Endodermal cell (in vitro differentiated cells): ENCODE data around the gene ALDH4A1. TPM values are rescaled to one million over a fixed set of nuclear protein-coding genes. Genes with fewer than 3 reads are reported as not detected.

ENCODE experiments used
- DNase-seq: peaks from one replicate; pipeline ENCODE4 v3.0.0-alpha.2; 2017
- H3K27ac ChIP-seq: 2 replicates; pipeline ENCODE4 v1.5.1; 2013; ENCODE audit warnings: mild to moderate bottlenecking, low read depth, low read length, moderate library complexity
- H3K27me3 ChIP-seq: 2 replicates; pipeline ENCODE4 v1.6.1; 2013; ENCODE audit warnings: mild to moderate bottlenecking, low read length, moderate library complexity; ENCODE audit not compliant: insufficient read depth, control insufficient read depth, poor library complexity, severe bottlenecking
- H3K36me3 ChIP-seq: 2 replicates; pipeline ENCODE4 v1.7.0; 2013; ENCODE audit warnings: mild to moderate bottlenecking, low read length, moderate library complexity; ENCODE audit not compliant: control insufficient read depth, insufficient read depth
- H3K4me1 ChIP-seq: one replicate; pipeline ENCODE4 v1.7.0; 2013; ENCODE audit warnings: low read length; ENCODE audit not compliant: control insufficient read depth, insufficient read depth
- H3K4me3 ChIP-seq: 2 replicates; pipeline ENCODE4 v1.5.1; 2013; ENCODE audit warnings: mild to moderate bottlenecking, low read length, moderate library complexity
- H3K9ac ChIP-seq: 2 replicates; pipeline ENCODE4 v1.6.1; 2013; ENCODE audit warnings: mild to moderate bottlenecking, low read length, moderate library complexity; ENCODE audit not compliant: poor library complexity, severe bottlenecking; ENCODE audit errors: extremely low read depth
- H3K9me3 ChIP-seq: 2 replicates; pipeline ENCODE4 v1.6.1; 2013; ENCODE audit warnings: mild to moderate bottlenecking, low read length, moderate library complexity; ENCODE audit not compliant: control insufficient read depth
- H3K27ac Mint-ChIP-seq: 2 replicates; pipeline ENCODE4 v1.8.0; 2020; ENCODE audit warnings: mixed read lengths
- H3K27me3 Mint-ChIP-seq: 2 replicates; pipeline ENCODE4 v1.8.0; 2021; ENCODE audit warnings: mild to moderate bottlenecking, mixed read lengths; ENCODE audit not compliant: insufficient read depth
- H3K36me3 Mint-ChIP-seq: 2 replicates; pipeline ENCODE4 v1.8.0; 2020; ENCODE audit warnings: low read depth, mixed read lengths
- H3K4me1 Mint-ChIP-seq: 2 replicates; pipeline ENCODE4 v1.8.0; 2020; ENCODE audit warnings: mixed read lengths
- H3K4me3 Mint-ChIP-seq: 2 replicates; pipeline ENCODE4 v1.8.0; 2020; ENCODE audit warnings: mild to moderate bottlenecking, moderate library complexity, mixed read lengths
- H3K9me3 Mint-ChIP-seq: 2 replicates; pipeline ENCODE4 v1.8.0; 2020; ENCODE audit warnings: mild to moderate bottlenecking, mixed read lengths
- CTCF ChIP-seq: fragments of 200-600 bp; sonication (generic); conservative IDR thresholded peaks from 2 replicates; pipeline ENCODE4 v1.5.0; 2021; ENCODE audit warnings: antibody characterized with exemption, mild to moderate bottlenecking
- WGBS, 2 experiments: methylation state at CpG; one replicate each; pipeline versions ENCODE4 v1.1.5 to v1.1.7; 2013; ENCODE audit warnings: missing lambda C conversion rate in 2 of 2, mixed read lengths in 1 of 2; ENCODE audit not compliant: insufficient coverage in 1 of 2, insufficient read length in 1 of 2; 5-methylcytosine and 5-hydroxymethylcytosine counted together
- total RNA-seq, 2 donors: library from RNA; stranded (reverse); fragmentation: NEBNext Ultra II Directional in 1 of 2; extraction: Animal tissue kit (Norgen Biotek cat#: 25700) in 1 of 2; gene quantifications; 2 replicates in 1 of 2; 3 replicates in 1 of 2; pipeline ENCODE4 v1.2.1, GENCODE V29; 2021

The ALDH4A1 gene
- total RNA-seq, 2 donors from 2014 or later: 7.6 to 18.7 TPM

DNA sequence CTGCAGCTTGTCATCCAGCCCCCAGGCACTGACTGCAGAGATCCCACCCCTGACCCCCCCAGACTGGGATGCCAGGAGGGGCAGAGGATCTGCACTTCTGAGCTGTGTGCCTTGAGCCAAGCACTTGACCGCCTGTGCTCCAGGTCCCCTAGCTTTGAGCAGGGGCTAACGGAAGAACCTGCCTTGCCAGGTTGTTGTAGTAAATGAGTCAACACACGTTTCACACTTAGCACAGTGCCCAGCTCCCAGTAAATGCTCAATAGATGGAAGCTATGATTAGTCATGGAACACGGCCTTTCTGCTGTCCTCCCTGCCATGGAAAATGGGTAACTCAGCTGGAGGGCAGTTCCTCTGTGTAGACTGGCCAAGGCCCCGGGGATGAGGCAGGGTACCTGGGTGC, 30.0 kb upstream of the ALDH4A1 start:
- no peak for TF ChIP-seq CTCF
- Histone ChIP-seq H3K27ac (no peak overlapping the region), H3K9ac (no peak overlapping the region), H3K4me1 (no peaks in the 10 kb centered on the region), H3K9me3 (no peaks in the 10 kb centered on the region), H3K27me3 (no peaks in the 10 kb centered on the region), H3K4me3 (no peak overlapping the region), H3K36me3 (no peaks in the 10 kb centered on the region)
- 84% methylated on average over 4 to 5 of the region's 5 CpGs for WGBS, 2 experiments
- H3K27me3 Mint-ChIP-seq: peaks cover 2% of the 10 kb centered on the region
- DNase-seq: no peak
- peak overlapping the region; percentile 56 for H3K27ac Mint-ChIP-seq
- no peaks in the 10 kb centered on the region for H3K36me3 Mint-ChIP-seq
- H3K4me3 Mint-ChIP-seq: no peak overlapping the region
- H3K9me3 Mint-ChIP-seq: no peaks in the 10 kb centered on the region
- H3K4me1 Mint-ChIP-seq: peaks cover 30% of the 10 kb centered on the region

DNA sequence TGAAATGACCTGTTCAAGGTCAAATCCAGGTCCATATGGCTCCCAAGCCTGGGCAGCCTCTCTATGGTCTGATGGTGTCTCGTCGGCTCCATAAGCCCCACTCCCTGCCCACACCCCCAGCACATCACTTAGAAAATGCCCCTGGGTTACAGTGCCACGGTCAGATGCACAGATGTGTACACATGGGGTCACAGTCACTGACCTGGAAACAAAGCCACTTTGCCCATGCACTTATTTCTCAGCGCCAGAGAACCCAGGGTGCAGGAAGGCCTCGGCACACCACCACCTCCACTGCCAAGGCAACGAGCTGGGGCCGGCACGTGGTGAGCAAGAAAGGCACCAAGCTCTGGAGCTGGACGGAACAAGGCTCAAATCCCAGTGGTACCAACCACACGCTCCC, 29.4 kb upstream of the ALDH4A1 start:
- peaks cover 27% of the 10 kb centered on the region for H3K4me1 Mint-ChIP-seq
- H3K36me3 Mint-ChIP-seq: no peaks in the 10 kb centered on the region
- H3K9me3 Mint-ChIP-seq: no peaks in the 10 kb centered on the region
- Histone ChIP-seq H3K9ac (no peak overlapping the region), H3K4me1 (no peaks in the 10 kb centered on the region), H3K36me3 (no peaks in the 10 kb centered on the region), H3K9me3 (no peaks in the 10 kb centered on the region), H3K27ac (no peak overlapping the region), H3K4me3 (no peak overlapping the region), H3K27me3 (no peaks in the 10 kb centered on the region)
- DNase-seq: no peak
- no peak overlapping the region for H3K27ac Mint-ChIP-seq
- TF ChIP-seq CTCF: no peak
- no peak overlapping the region for H3K4me3 Mint-ChIP-seq
- WGBS, 2 experiments: 84% methylated on average over 7 to 10 of the region's 10 CpGs
- H3K27me3 Mint-ChIP-seq: peaks cover 2% of the 10 kb centered on the region

DNA sequence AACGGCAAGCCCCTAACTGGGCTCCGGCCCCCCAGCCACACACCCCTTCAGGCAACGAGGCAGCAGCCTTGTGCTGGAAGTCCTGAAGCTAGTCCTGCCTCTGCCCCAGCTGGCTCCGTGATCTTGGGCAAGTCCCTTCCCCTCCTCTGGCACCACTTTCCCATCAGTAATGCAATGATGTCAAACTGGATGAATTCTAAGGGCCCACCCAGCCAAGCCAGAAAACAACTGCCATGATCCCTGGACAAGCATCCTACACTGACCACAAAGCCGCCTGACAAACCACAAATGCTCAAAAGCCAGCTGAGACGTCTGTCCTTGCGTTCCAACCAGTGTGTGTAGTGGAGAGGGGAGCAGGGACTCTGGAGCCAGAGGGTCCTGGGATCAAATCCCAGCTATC, 27.3 kb upstream of the ALDH4A1 start:
- H3K27ac ChIP-seq: no peak overlapping the region
- H3K4me1 Mint-ChIP-seq: peaks cover 25% of the 10 kb centered on the region
- H3K9me3 ChIP-seq: no peaks in the 10 kb centered on the region
- TF ChIP-seq CTCF: no peak
- H3K27me3 ChIP-seq: no peaks in the 10 kb centered on the region
- peaks cover 2% of the 10 kb centered on the region for H3K27me3 Mint-ChIP-seq
- H3K4me3 ChIP-seq: no peak overlapping the region
- WGBS, 2 experiments: 93 to 100% methylated on average over 2 to 7 of the region's 7 CpGs
- H3K9me3 Mint-ChIP-seq: peaks cover 1% of the 10 kb centered on the region
- H3K9ac ChIP-seq: no peak overlapping the region
- H3K4me3 Mint-ChIP-seq: no peak overlapping the region
- H3K27ac Mint-ChIP-seq: no peak overlapping the region
- H3K4me1 ChIP-seq: no peaks in the 10 kb centered on the region
- peaks cover 1% of the 10 kb centered on the region for H3K36me3 Mint-ChIP-seq
- no peaks in the 10 kb centered on the region for H3K36me3 ChIP-seq
- DNase-seq: no peak
